ENCODE measurements around the gene F13B.

Gene F13B

GRCh38 chr1:197116156-197116555, 49.1 kb upstream of the F13B start:
- POLR2A ChIA-PET, result no interaction called here
- no peaks in the 10 kb centered on the region for H3K9me3 ChIP-seq (ENCODE audit: control insufficient read depth, insufficient read depth, low read depth, low read length)
- no peak overlapping the region for H3K4me3 ChIP-seq (ENCODE audit: low read depth, low read length)
- no peaks in the 10 kb centered on the region for H3K4me1 ChIP-seq (ENCODE audit: control insufficient read depth, insufficient read depth, low read length)
- CTCF ChIA-PET, result no interaction called here
- H3K27ac ChIP-seq (ENCODE audit: extremely low read depth, low read depth, low read length), result no peak overlapping the region
- H3K36me3 ChIP-seq (ENCODE audit: control insufficient read depth in 2 of 2, insufficient read depth in 1 of 2, low read length in 2 of 2), result peaks cover 53 to 75% of the 10 kb centered on the region in 2 experiments
- TF ChIP-seq ZNF48 (tag by site-specific recombination; IDR thresholded peaks at IDR 0.05) (no peak), ZNF18 (tag by site-specific recombination; IDR thresholded peaks at IDR 0.05) (no peak), ZSCAN5A (tag by site-specific recombination; IDR thresholded peaks at IDR 0.05) (no peak), ZNF521 (tag by site-specific recombination; IDR thresholded peaks at IDR 0.05) (no peak), ZNF692 (tag by site-specific recombination; IDR thresholded peaks at IDR 0.05) (no peak), SALL2 (tag by site-specific recombination; IDR thresholded peaks at IDR 0.05; ENCODE audit: borderline replicate concordance) (no peak), ZNF571 (tag by site-specific recombination; IDR thresholded peaks at IDR 0.05) (no peak), PBX3 (CRISPR knock-in tag; IDR thresholded peaks at IDR 0.05) (no peak), ZNF341 (tag by site-specific recombination; IDR thresholded peaks at IDR 0.05; ENCODE audit: low read depth) (no peak), ZSCAN16 (tag by site-specific recombination; IDR thresholded peaks at IDR 0.05) (no peak), ZNF354C (tag by site-specific recombination; IDR thresholded peaks at IDR 0.05; ENCODE audit: borderline replicate concordance, low read depth) (no peak), SP7 (tag by site-specific recombination; IDR thresholded peaks at IDR 0.05) (no peak), KLF8 (tag by site-specific recombination; IDR thresholded peaks at IDR 0.05) (no peak), ZNF777 (tag by site-specific recombination; IDR thresholded peaks at IDR 0.05; ENCODE audit: borderline replicate concordance) (no peak), ZFP3 (tag by site-specific recombination; IDR thresholded peaks at IDR 0.05; ENCODE audit: low read depth) (no peak), IKZF3 (tag by site-specific recombination; IDR thresholded peaks at IDR 0.05) (no peak), OSR2 (tag by site-specific recombination; IDR thresholded peaks at IDR 0.05) (no peak), ZNF398 (tag by site-specific recombination; IDR thresholded peaks at IDR 0.05) (no peak), ZNF830 (tag by site-specific recombination; IDR thresholded peaks at IDR 0.05; ENCODE audit: low read depth) (no peak), HOXC10 (CRISPR knock-in tag; IDR thresholded peaks at IDR 0.05) (no peak)

Data from HEK293 (cell line).